HCT116 (cell line): ENCODE data around the gene MAMSTR. TPM values are rescaled to one million over a fixed set of nuclear protein-coding genes. Genes with fewer than 3 reads are reported as not detected.

Experiments
- ATAC-seq: fragments of 200-7000 bp; cut with Tn5 transposase; 2 replicates; pipeline ENCODE4 v1.9.1; 2020; ENCODE audit warnings: mild to moderate bottlenecking, moderate library complexity
- BruUV-seq: library from RNA; stranded (reverse); fragments of 400-500 nt; replicated peaks from 2 replicates; lab custom pipeline; 2021; lab: Mats Ljungman, UMichigan
- CTCF ChIA-PET: fragments of 300-600 bp; sonication (Branson Sonifier 250); formaldehyde crosslinking; loops from one replicate; lab custom pipeline; 2021; ENCODE audit warnings: antibody characterized with exemption; lab: Charles Lee
- POLR2A ChIA-PET: fragments of 300-600, 350-600 bp; sonication (Branson Sonifier 250); formaldehyde crosslinking; loops from one replicate; lab custom pipeline; 2021; ENCODE audit warnings: antibody characterized with exemption; lab: Charles Lee
- RAD21 ChIA-PET, 2 experiments: fragments of 300-600 bp; sonication (Branson Sonifier 250); formaldehyde crosslinking; loops; one replicate each; lab custom pipeline; 2023; ENCODE audit warnings: low total read pairs in 2 of 2; ENCODE audit not compliant: uncharacterized antibody in 2 of 2, unreplicated experiment in 2 of 2, low non-redundant PET in 1 of 2; lab: Charles Lee
- DNase-seq: peaks from one replicate; pipeline ENCODE4 v3.0.0-alpha.2; 2010; ENCODE audit warnings: low read depth, low spot score
- H2AFZ ChIP-seq: fragments of 200-600 bp; shearing (Covaris generic), sonication (generic); 2 replicates; pipeline ENCODE4 v1.6.1; 2017; ENCODE audit warnings: low read depth, mixed run types, mixed read lengths, antibody characterized with exemption, low read length; ENCODE audit not compliant: poor library complexity, severe bottlenecking
- H3K27ac ChIP-seq: 2 replicates; pipeline ENCODE4 v1.5.1; 2012; ENCODE audit warnings: low read depth, low read length
- H3K27me3 ChIP-seq: fragments of 200-600 bp; sonication (generic); 2 replicates; pipeline ENCODE4 v1.6.1; 2016; ENCODE audit warnings: mixed run types, low read length, mixed read lengths; ENCODE audit not compliant: insufficient read depth
- H3K36me3 ChIP-seq, 2 experiments: fragments of 200-500 bp in 1 of 2; fragments of 200-600 bp in 1 of 2; sonication (Bioruptor generic) in 1 of 2; sonication (generic) in 1 of 2; 2 replicates each; pipeline versions ENCODE4 v1.5.1 to v1.6.1; 2014 to 2016; ENCODE audit warnings: low read length in 2 of 2, inconsistent platforms in 1 of 2, mixed read lengths in 1 of 2, mixed run types in 1 of 2; ENCODE audit not compliant: insufficient read depth in 2 of 2, control insufficient read depth in 1 of 2
- H3K4me1 ChIP-seq, 2 experiments: fragments of 200-600 bp in 1 of 2; sonication (generic) in 1 of 2; 2 replicates each; pipeline versions ENCODE4 v1.5.1 to v1.6.1; 2012 to 2017; ENCODE audit warnings: low read length in 2 of 2, inconsistent platforms in 1 of 2, mild to moderate bottlenecking in 1 of 2, mixed read lengths in 1 of 2, mixed run types in 1 of 2, moderate library complexity in 1 of 2; ENCODE audit not compliant: insufficient read depth in 2 of 2, control insufficient read depth in 1 of 2
- H3K4me2 ChIP-seq: fragments of 200-600 bp; sonication (generic); 2 replicates; pipeline ENCODE4 v1.6.1; 2017; ENCODE audit warnings: mixed run types, low read length, mixed read lengths
- H3K4me3 ChIP-seq, 2 experiments: fragments of 200-600 bp in 1 of 2; sonication (generic) in 1 of 2; replicated peaks in 1 of 2; 2 replicates each; pipeline ENCODE4 v1.5.1; 2011 to 2016; ENCODE audit warnings: low read length in 2 of 2, control low read depth in 1 of 2, low read depth in 1 of 2, mild to moderate bottlenecking in 1 of 2, mixed read lengths in 1 of 2, mixed run types in 1 of 2
- H3K79me2 ChIP-seq: fragments of 200-600 bp; sonication (generic); 2 replicates; pipeline ENCODE4 v1.6.1; 2017; ENCODE audit warnings: mild to moderate bottlenecking, mixed run types, low read length, moderate library complexity, mixed read lengths; ENCODE audit not compliant: insufficient read depth
- H3K9ac ChIP-seq: fragments of 200-600 bp; sonication (generic); 2 replicates; pipeline ENCODE4 v1.6.1; 2016; ENCODE audit warnings: low read length, mixed read lengths
- H3K9me2 ChIP-seq: fragments of 200-600 bp; sonication (generic), shearing (Covaris generic); 2 replicates; pipeline ENCODE4 v1.6.1; 2017; ENCODE audit warnings: mixed run types, mild to moderate bottlenecking, moderate library complexity; ENCODE audit not compliant: insufficient read depth
- H3K9me3 ChIP-seq, 2 experiments: fragments of 200-500 bp in 1 of 2; fragments of 200-600 bp in 1 of 2; sonication (Bioruptor generic) in 1 of 2; sonication (generic) in 1 of 2; 2 replicates each; pipeline ENCODE4 v1.6.1; 2014 to 2017; ENCODE audit warnings: low read length in 2 of 2, mixed read lengths in 2 of 2, inconsistent platforms in 1 of 2, low read depth in 1 of 2, mild to moderate bottlenecking in 1 of 2, mixed run types in 1 of 2, moderate library complexity in 1 of 2; ENCODE audit not compliant: control insufficient read depth in 1 of 2, insufficient read depth in 1 of 2
- H4K20me1 ChIP-seq: fragments of 200-600 bp; sonication (generic), shearing (Covaris generic); 2 replicates; pipeline ENCODE4 v1.6.1; 2017; ENCODE audit warnings: mixed run types, mild to moderate bottlenecking, moderate library complexity; ENCODE audit not compliant: insufficient read depth
- CBX3 ChIP-seq: IDR thresholded peaks from 2 replicates; pipeline ENCODE4 v1.6.1; 2012; ENCODE audit warnings: low read depth
- CEBPB ChIP-seq: IDR thresholded peaks from 2 replicates; pipeline ENCODE4 v1.6.1; 2012; ENCODE audit warnings: low read depth
- CTCF ChIP-seq, 3 experiments: fragments of 200-600 bp in 1 of 3; sonication (generic) in 1 of 3; IDR thresholded peaks in 2 of 3; conservative IDR thresholded peaks in 1 of 3; 2 replicates each; pipeline ENCODE4 v1.5.1; 2012 to 2017; ENCODE audit warnings: low read depth in 2 of 3, low read length in 2 of 3, antibody characterized with exemption in 1 of 3, borderline replicate concordance in 1 of 3, control low read depth in 1 of 3, mild to moderate bottlenecking in 1 of 3, mixed read lengths in 1 of 3, mixed run types in 1 of 3, moderate library complexity in 1 of 3; ENCODE audit not compliant: insufficient read depth in 1 of 3
- EGR1 ChIP-seq: IDR thresholded peaks from 2 replicates; pipeline ENCODE4 v1.6.1; 2012; ENCODE audit warnings: low read depth
- FOSL1 ChIP-seq: IDR thresholded peaks from 2 replicates; pipeline ENCODE4 v1.6.1; 2012; ENCODE audit warnings: low read depth
- POLR2AphosphoS5 ChIP-seq: IDR thresholded peaks from 2 replicates; pipeline ENCODE4 v1.6.1; 2011; ENCODE audit warnings: mild to moderate bottlenecking, low read depth, low read length, moderate library complexity
- REST ChIP-seq: IDR thresholded peaks from 2 replicates; pipeline ENCODE4 v1.6.1; 2012; ENCODE audit warnings: low read depth
- SIN3A ChIP-seq: IDR thresholded peaks from 2 replicates; pipeline ENCODE4 v1.6.1; 2012; ENCODE audit warnings: low read depth
- SP1 ChIP-seq: IDR thresholded peaks from 2 replicates; pipeline ENCODE4 v1.6.1; 2012; ENCODE audit warnings: low read depth
- YY1 ChIP-seq: IDR thresholded peaks from 2 replicates; pipeline ENCODE4 v1.6.1; 2011; ENCODE audit warnings: low read length, low read depth, moderate library complexity, mild to moderate bottlenecking; ENCODE audit not compliant: insufficient replicate concordance; ENCODE audit errors: extremely low read depth
- ZBTB33 ChIP-seq: IDR thresholded peaks from 2 replicates; pipeline ENCODE4 v1.6.1; 2011; ENCODE audit warnings: mild to moderate bottlenecking, low read length, moderate library complexity; ENCODE audit not compliant: insufficient replicate concordance; ENCODE audit errors: extremely low read depth
- ZNF274 ChIP-seq: fragments of 200-500 bp; sonication (Bioruptor generic); IDR thresholded peaks from 2 replicates; pipeline ENCODE4 v1.6.1; 2014; ENCODE audit warnings: mild to moderate bottlenecking, low read depth, low read length, inconsistent platforms
- intact Hi-C: fragments of 100-400 bp; cut with micrococcal nuclease; formaldehyde crosslinking; loops from 2 replicates; pipeline ENCODE4 v1.10.0; 2022
- total RNA-seq: library from RNA; stranded (reverse); gene quantifications from one replicate; pipeline ENCODE4 v1.2.1, GENCODE V29; 2021; ENCODE audit not compliant: unreplicated experiment

MAMSTR gene
- total RNA-seq, 1 experiment from 2014 or later: 1.3 TPM

GRCh38 chr19:48728911-48729664, 9.6 kb upstream of the MAMSTR start:
- Histone ChIP-seq H3K9me2 (no peaks in the 10 kb centered on the region), H3K4me3 (no peak overlapping the region), H3K27me3 (no peaks in the 10 kb centered on the region), H3K79me2 (no peaks in the 10 kb centered on the region), H3K4me2 (no peak overlapping the region), H3K27ac (no peak overlapping the region; the same call in 1 of the 2 replicates), H4K20me1 (no peaks in the 10 kb centered on the region), H3K36me3 (no peaks in the 10 kb centered on the region), H3K9ac (no peak overlapping the region), H2AFZ (no peak overlapping the region), H3K4me1 (peaks cover 6 to 23% of the 10 kb centered on the region in 2 experiments), H3K9me3 (no peaks in the 10 kb centered on the region)
- DNase-seq (no peak), ATAC-seq (no peak)
- RAD21 ChIA-PET: no interaction called here
- no TSS peak for BruUV-seq
- intact Hi-C loops: no loop called here
- TF ChIP-seq CEBPB: no peak
- no peak for TF ChIP-seq ZNF274
- TF ChIP-seq YY1: no peak
- TF ChIP-seq CBX3: no peak
- no peak for TF ChIP-seq POLR2AphosphoS5
- TF ChIP-seq FOSL1: no peak
- no peak for TF ChIP-seq EGR1
- no peak for TF ChIP-seq CTCF (IDR thresholded peaks at IDR 0.05 in 2 of 3, conservative IDR thresholded peaks at IDR 0.05 in 1 of 3; ENCODE audit: borderline replicate concordance in 1 of 3, insufficient read depth in 1 of 3, low read depth in 2 of 3, low read length in 2 of 3)
- no peak for TF ChIP-seq SP1
- TF ChIP-seq SIN3A: no peak
- TF ChIP-seq ZBTB33: no peak
- no peak for TF ChIP-seq REST
- POLR2A ChIA-PET: interaction anchor here (1.2 kb wide), 1 partner anchor 15 kb away, joined by 3 read pairs; no protein-coding TSS in a partner anchor
- CTCF ChIA-PET: no interaction called here
